ENCODE results near the gene CLDN22.

Gene CLDN22

GRCh38 chr4:183321516-183321915, 1.4 kb upstream of the CLDN22 start:
- DNase-seq (ENCODE audit: low read depth, low spot score), result no peak

- no peak for DNase-seq (ENCODE audit: low read depth, low spot score)
Measured at GRCh38 chr4:183321079-183321478, 1.0 kb upstream of the CLDN22 start.

- DNase-seq (ENCODE audit: low read depth, low spot score), result no peak
Measured at GRCh38 chr4:183318656-183319055, 1.4 kb downstream of the CLDN22 start.

- no peak for DNase-seq (ENCODE audit: low read depth, low spot score)
Measured at GRCh38 chr4:183314806-183315205, 5.3 kb downstream of the CLDN22 start.

- DNase-seq (ENCODE audit: low read depth, low spot score), result no peak
Measured at GRCh38 chr4:183314336-183314735, 5.7 kb downstream of the CLDN22 start.

- DNase-seq (ENCODE audit: low read depth, low spot score), result no peak
Measured at GRCh38 chr4:183312841-183313240, 7.2 kb downstream of the CLDN22 start.

- no peak for DNase-seq (ENCODE audit: low read depth, low spot score)
Measured at GRCh38 chr4:183306811-183307210, 13.3 kb downstream of the CLDN22 start.

GRCh38 chr4:183304538-183304937, 15.5 kb downstream of the CLDN22 start:
- no peak for DNase-seq (ENCODE audit: low read depth, low spot score)

- no peak for DNase-seq (ENCODE audit: low read depth, low spot score)
Measured at GRCh38 chr4:183304067-183304466, 16.0 kb downstream of the CLDN22 start.

GRCh38 chr4:183303301-183303700, 16.8 kb downstream of the CLDN22 start:
- no peak for DNase-seq (ENCODE audit: low read depth, low spot score)

- DNase-seq (ENCODE audit: low read depth, low spot score), result no peak
Measured at GRCh38 chr4:183300655-183301054, 19.4 kb downstream of the CLDN22 start.

GRCh38 chr4:183300070-183300469, 20.0 kb downstream of the CLDN22 start:
- no peak for DNase-seq (ENCODE audit: low read depth, low spot score)

- no peak for DNase-seq (ENCODE audit: low read depth, low spot score)
Measured at GRCh38 chr4:183299464-183299863, 20.6 kb downstream of the CLDN22 start.

- DNase-seq (ENCODE audit: low read depth, low spot score), result no peak
Measured at GRCh38 chr4:183297675-183298074, 22.4 kb downstream of the CLDN22 start.

GRCh38 chr4:183295711-183296110, 24.4 kb downstream of the CLDN22 start:
- no peak for DNase-seq (ENCODE audit: low read depth, low spot score)

GRCh38 chr4:183291070-183291469, 29.0 kb downstream of the CLDN22 start:
- no peak for DNase-seq (ENCODE audit: low read depth, low spot score)

GRCh38 chr4:183289688-183290087, 30.4 kb downstream of the CLDN22 start:
- peak; percentile 12 for DNase-seq (ENCODE audit: low read depth, low spot score)

- DNase-seq (ENCODE audit: low read depth, low spot score), result peak; percentile 21
Measured at GRCh38 chr4:183288955-183289354, 31.1 kb downstream of the CLDN22 start.

- no peak for DNase-seq (ENCODE audit: low read depth, low spot score)
Measured at GRCh38 chr4:183287677-183288076, 32.4 kb downstream of the CLDN22 start.

GRCh38 chr4:183287309-183287659, 32.8 kb downstream of the CLDN22 start:
- DNase-seq (ENCODE audit: low read depth, low spot score), result no peak

GRCh38 chr4:183286590-183287308, 33.3 kb downstream of the CLDN22 start:
- no peak for DNase-seq (ENCODE audit: low read depth, low spot score)

GRCh38 chr4:183285886-183286285, 34.2 kb downstream of the CLDN22 start:
- DNase-seq (ENCODE audit: low read depth, low spot score), result no peak

- no peak for DNase-seq (ENCODE audit: low read depth, low spot score)
Measured at GRCh38 chr4:183284965-183285364, 35.1 kb downstream of the CLDN22 start.

GRCh38 chr4:183284258-183284785, 35.8 kb downstream of the CLDN22 start:
- no peak for DNase-seq (ENCODE audit: low read depth, low spot score)
